HepG2 (cell line): ENCODE data around the gene RECQL.

Source experiments
- CTCF ChIP-seq: sonication (generic); formaldehyde crosslinking; IDR thresholded peaks from 2 replicates; pipeline ENCODE4 v1.5.0; 2020; ENCODE audit warnings: mild to moderate bottlenecking, missing genetic modification reagents, moderate library complexity
- KLF16 ChIP-seq, 2 experiments: sonication (generic) in 1 of 2; formaldehyde crosslinking in 1 of 2; IDR thresholded peaks; 2 replicates each; pipeline versions ENCODE4 v1.6.1 to v1.8.0; 2016 to 2023; ENCODE audit warnings: missing genetic modification reagents in 2 of 2, missing compliant biosample characterization in 1 of 2
- MTA1 ChIP-seq: sonication (generic); formaldehyde crosslinking; IDR thresholded peaks from 2 replicates; pipeline ENCODE4 v1.4.0; 2020; ENCODE audit warnings: missing genetic modification reagents, mild to moderate bottlenecking, borderline replicate concordance
- ZKSCAN1 ChIP-seq: fragments of 150-350 bp; IDR thresholded peaks from 2 replicates; pipeline ENCODE4 v1.6.1; 2014; ENCODE audit warnings: low read length
- ZNF766 ChIP-seq: sonication (generic); formaldehyde crosslinking; IDR thresholded peaks from 2 replicates; pipeline ENCODE4 v1.5.0; 2020; ENCODE audit warnings: missing genetic modification reagents, borderline replicate concordance

- TF ChIP-seq CTCF (CRISPR knock-in tag): no peak
- TF ChIP-seq ZKSCAN1: no peak
- TF ChIP-seq KLF16 (CRISPR knock-in tag; IDR thresholded peaks at IDR 0.05): no peak
- TF ChIP-seq ZNF766 (CRISPR knock-in tag): no peak
- no peak for TF ChIP-seq MTA1 (CRISPR knock-in tag)
Observed at GRCh38 chr12:21475552-21475951, 25.9 kb downstream of the RECQL start.
